Renal pelvis (tissue), 4 donors: ENCODE results near the gene PDZRN4. TPM values are rescaled to one million over a fixed set of nuclear protein-coding genes. Genes with fewer than 3 reads are reported as not detected.
"Not testable (repeated sequence)": the region's sequence is repeated elsewhere in the genome, so short reads cannot be mapped to it uniquely, and the experiment has no call there.

Source experiments
- DNase-seq: peaks from one replicate; pipeline ENCODE4 v3.0.0-alpha.2; 2013
- polyA plus RNA-seq, 3 donors: library from polyadenylated mRNA; unstranded; fragments of 120-200 nt; gene quantifications; one replicate each; pipeline ENCODE4 v1.2.1, GENCODE V29; 2013; ENCODE audit not compliant: insufficient read length in 3 of 3

Gene PDZRN4
- polyA plus RNA-seq, 3 donors: 5.4 to 8.0 (median 5.7) TPM

- no peak for DNase-seq
These were observed 89.8 kb downstream of the PDZRN4 start for GRCh38 chr12:41277946-41278267.

GRCh38 chr12:41280341-41281095, 92.4 kb downstream of the PDZRN4 start:
- not testable (repeated sequence) for DNase-seq

GRCh38 chr12:41285470-41285869, 97.3 kb downstream of the PDZRN4 start:
- DNase-seq: not testable (repeated sequence)

GRCh38 chr12:41286426-41286825, 98.3 kb downstream of the PDZRN4 start:
- DNase-seq: no peak

- no peak for DNase-seq
These were observed 99.5 kb downstream of the PDZRN4 start for GRCh38 chr12:41287500-41288141.

- DNase-seq: no peak
These were observed 100.2 kb downstream of the PDZRN4 start for GRCh38 chr12:41288142-41288811.

- DNase-seq: no peak
These were observed 101.4 kb downstream of the PDZRN4 start for GRCh38 chr12:41289501-41289900.

- no peak for DNase-seq
These were observed 104.9 kb downstream of the PDZRN4 start for GRCh38 chr12:41293011-41293410.

GRCh38 chr12:41293461-41293860, 105.3 kb downstream of the PDZRN4 start:
- no peak for DNase-seq

GRCh38 chr12:41302979-41303403, 114.9 kb downstream of the PDZRN4 start:
- DNase-seq: no peak

GRCh38 chr12:41304526-41304925, 116.4 kb downstream of the PDZRN4 start:
- no peak for DNase-seq

- DNase-seq: no peak
These were observed 122.2 kb downstream of the PDZRN4 start for GRCh38 chr12:41310367-41310766.

- no peak for DNase-seq
These were observed 123.8 kb downstream of the PDZRN4 start for GRCh38 chr12:41311883-41312282.

- not testable (repeated sequence) for DNase-seq
These were observed 124.3 kb downstream of the PDZRN4 start for GRCh38 chr12:41312451-41312850.

- no peak for DNase-seq
These were observed 137.2 kb downstream of the PDZRN4 start for GRCh38 chr12:41325336-41325735.

- DNase-seq: no peak
These were observed 139.2 kb downstream of the PDZRN4 start for GRCh38 chr12:41327096-41327895.

GRCh38 chr12:41333974-41334373, 145.9 kb downstream of the PDZRN4 start:
- DNase-seq: no peak

- no peak for DNase-seq
These were observed 146.3 kb downstream of the PDZRN4 start for GRCh38 chr12:41334390-41334789.

GRCh38 chr12:41336041-41336549, 148.0 kb downstream of the PDZRN4 start:
- no peak for DNase-seq

- DNase-seq: no peak
These were observed 151.7 kb downstream of the PDZRN4 start for GRCh38 chr12:41339784-41340183.

- DNase-seq: no peak
These were observed 156.8 kb downstream of the PDZRN4 start for GRCh38 chr12:41344776-41345470.
